HEK293 (cell line): ENCODE results near the gene ORC1.

Source experiments
- CTCF ChIA-PET: fragments of 350-600 bp; formaldehyde crosslinking; extraction: SDS; loops from one replicate; lab custom pipeline; 2021; ENCODE audit warnings: antibody characterized with exemption; lab: Yijun Ruan, JAX
- POLR2A ChIA-PET: fragments of 300-600 bp; formaldehyde crosslinking; extraction: SDS; loops from one replicate; lab custom pipeline; 2020; ENCODE audit warnings: antibody characterized with exemption, inconsistent platforms; lab: Yijun Ruan, JAX
- H3K27ac ChIP-seq: fragments of 200-500 bp; sonication (Bioruptor generic); 2 replicates; pipeline ENCODE4 v1.5.1; 2014; ENCODE audit warnings: low read depth, low read length, control low read depth, inconsistent platforms; ENCODE audit errors: extremely low read depth
- H3K36me3 ChIP-seq, 2 experiments: fragments of 200-500 bp in 1 of 2; sonication (Bioruptor generic) in 1 of 2; 1 replicate in 1 of 2; 2 replicates in 1 of 2; pipeline ENCODE4 v1.5.1; 2014 to 2017; ENCODE audit warnings: inconsistent platforms in 2 of 2, low read length in 2 of 2; ENCODE audit not compliant: control insufficient read depth in 2 of 2, insufficient read depth in 1 of 2
- H3K4me1 ChIP-seq: fragments of 200-500 bp; sonication (Bioruptor generic); 2 replicates; pipeline ENCODE4 v1.5.1; 2014; ENCODE audit warnings: mild to moderate bottlenecking, low read length, inconsistent platforms; ENCODE audit not compliant: control insufficient read depth, insufficient read depth
- H3K4me3 ChIP-seq: 2 replicates; pipeline ENCODE4 v1.5.1; 2011; ENCODE audit warnings: low read depth, mild to moderate bottlenecking, control low read depth, low read length, moderate library complexity
- H3K9me3 ChIP-seq: fragments of 200-500 bp; sonication (Bioruptor generic); 2 replicates; pipeline ENCODE4 v1.5.1; 2014; ENCODE audit warnings: low read depth, low read length, inconsistent platforms; ENCODE audit not compliant: control insufficient read depth, insufficient read depth
- SALL2 ChIP-seq: fragments of 450-650 bp; formaldehyde crosslinking; IDR thresholded peaks from 2 replicates; pipeline ENCODE4 v1.5.0; 2017; ENCODE audit warnings: missing biosample characterization, mild to moderate bottlenecking, missing genetic modification characterization, borderline replicate concordance
- ZIC2 ChIP-seq: fragments of 450-650 bp; formaldehyde crosslinking; IDR thresholded peaks from 2 replicates; pipeline ENCODE4 v1.5.1; 2016; ENCODE audit warnings: missing biosample characterization, missing genetic modification characterization
- ZNF112 ChIP-seq: fragments of 450-650 bp; formaldehyde crosslinking; IDR thresholded peaks from 2 replicates; pipeline ENCODE4 v1.5.0; 2017; ENCODE audit warnings: missing biosample characterization, missing genetic modification characterization
- ZNF202 ChIP-seq: fragments of 450-650 bp; formaldehyde crosslinking; IDR thresholded peaks from 2 replicates; pipeline ENCODE4 v1.5.1; 2016; ENCODE audit warnings: missing biosample characterization, missing genetic modification characterization, borderline replicate concordance
- ZNF366 ChIP-seq: fragments of 450-650 bp; formaldehyde crosslinking; conservative IDR thresholded peaks from 2 replicates; pipeline ENCODE4 v1.5.1; 2016; ENCODE audit warnings: missing biosample characterization, missing genetic modification characterization
- ZNF561 ChIP-seq: fragments of 450-650 bp; IDR thresholded peaks from 2 replicates; pipeline ENCODE4 v1.5.1; 2018; ENCODE audit warnings: missing biosample characterization, missing genetic modification characterization, borderline replicate concordance
- ZNF623 ChIP-seq: fragments of 450-650 bp; formaldehyde crosslinking; IDR thresholded peaks from 2 replicates; pipeline ENCODE4 v1.5.1; 2016; ENCODE audit warnings: missing biosample characterization, missing genetic modification characterization
- TF ChIP-seq, protein P1 (sequence below): fragments of 450-650 bp; formaldehyde crosslinking; IDR thresholded peaks from 2 replicates; pipeline ENCODE4 v1.5.1; 2016; ENCODE audit warnings: missing biosample characterization, missing genetic modification characterization
- TF ChIP-seq, protein P2 (sequence below): fragments of 450-650 bp; formaldehyde crosslinking; IDR thresholded peaks from 2 replicates; pipeline ENCODE4 v1.5.1; 2016; ENCODE audit warnings: missing biosample characterization, missing genetic modification characterization, borderline replicate concordance
- TF ChIP-seq, protein P3 (sequence below): fragments of 450-650 bp; formaldehyde crosslinking; IDR thresholded peaks from 2 replicates; pipeline ENCODE4 v1.5.1; 2016; ENCODE audit warnings: missing biosample characterization, missing genetic modification characterization, borderline replicate concordance
- TF ChIP-seq, protein P4 (sequence below): fragments of 450-650 bp; formaldehyde crosslinking; IDR thresholded peaks from 2 replicates; pipeline ENCODE4 v1.5.1; 2016; ENCODE audit warnings: missing biosample characterization, missing genetic modification characterization
- TF ChIP-seq, protein P5 (sequence below): fragments of 450-650 bp; formaldehyde crosslinking; IDR thresholded peaks from 2 replicates; pipeline ENCODE4 v1.5.1; 2016; ENCODE audit warnings: missing biosample characterization, missing genetic modification characterization
- TF ChIP-seq, protein P6 (sequence below): fragments of 450-650 bp; IDR thresholded peaks from 2 replicates; pipeline ENCODE4 v1.5.1; 2018; ENCODE audit warnings: missing biosample characterization, mild to moderate bottlenecking, missing genetic modification characterization
- TF ChIP-seq, protein P7 (sequence below): fragments of 450-650 bp; formaldehyde crosslinking; IDR thresholded peaks from 2 replicates; pipeline ENCODE4 v1.5.1; 2016; ENCODE audit warnings: missing biosample characterization, missing genetic modification characterization

ORC1 gene

DNA sequence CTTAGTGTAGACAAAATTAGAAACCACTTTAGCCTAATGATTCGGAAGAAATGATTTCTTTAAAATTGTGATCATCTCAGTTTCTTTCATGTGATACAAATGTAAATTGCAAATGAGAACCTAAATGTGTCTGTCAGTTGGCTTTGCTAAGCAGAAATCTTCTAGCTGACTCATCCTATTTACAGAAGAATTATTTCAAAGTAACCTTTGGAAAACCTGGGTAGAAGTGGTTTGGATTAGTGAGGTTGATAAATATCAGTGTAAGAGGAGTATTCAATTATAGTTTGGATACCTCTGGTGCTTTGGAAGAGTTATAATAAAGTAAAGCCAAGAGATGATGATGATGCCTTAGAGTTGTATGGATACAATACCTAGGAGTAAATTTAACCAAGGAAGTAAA is 75.6 kb downstream of the ORC1 start (continued):
- TF ChIP-seq ZNF112 (tag by site-specific recombination) (no peak), ZNF366 (no peak), ZNF561 (tag by site-specific recombination) (no peak), ZNF202 (tag by site-specific recombination) (no peak)
- TF ChIP-seq, protein P1, sequence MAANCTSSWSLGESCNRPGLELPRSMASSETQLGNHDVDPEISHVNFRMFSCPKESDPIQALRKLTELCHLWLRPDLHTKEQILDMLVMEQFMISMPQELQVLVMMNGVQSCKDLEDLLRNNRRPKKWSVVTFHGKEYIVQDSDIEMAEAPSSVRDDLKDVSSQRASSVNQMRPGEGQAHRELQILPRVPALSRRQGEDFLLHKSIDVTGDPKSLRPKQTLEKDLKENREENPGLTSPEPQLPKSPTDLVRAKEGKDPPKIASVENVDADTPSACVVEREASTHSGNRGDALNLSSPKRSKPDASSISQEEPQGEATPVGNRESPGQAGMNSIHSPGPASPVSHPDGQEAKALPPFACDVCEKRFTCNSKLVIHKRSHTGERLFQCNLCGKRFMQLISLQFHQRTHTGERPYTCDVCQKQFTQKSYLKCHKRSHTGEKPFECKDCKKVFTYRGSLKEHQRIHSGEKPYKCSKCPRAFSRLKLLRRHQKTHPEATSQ (tag by site-specific recombination): no peak
- TF ChIP-seq, protein P2, sequence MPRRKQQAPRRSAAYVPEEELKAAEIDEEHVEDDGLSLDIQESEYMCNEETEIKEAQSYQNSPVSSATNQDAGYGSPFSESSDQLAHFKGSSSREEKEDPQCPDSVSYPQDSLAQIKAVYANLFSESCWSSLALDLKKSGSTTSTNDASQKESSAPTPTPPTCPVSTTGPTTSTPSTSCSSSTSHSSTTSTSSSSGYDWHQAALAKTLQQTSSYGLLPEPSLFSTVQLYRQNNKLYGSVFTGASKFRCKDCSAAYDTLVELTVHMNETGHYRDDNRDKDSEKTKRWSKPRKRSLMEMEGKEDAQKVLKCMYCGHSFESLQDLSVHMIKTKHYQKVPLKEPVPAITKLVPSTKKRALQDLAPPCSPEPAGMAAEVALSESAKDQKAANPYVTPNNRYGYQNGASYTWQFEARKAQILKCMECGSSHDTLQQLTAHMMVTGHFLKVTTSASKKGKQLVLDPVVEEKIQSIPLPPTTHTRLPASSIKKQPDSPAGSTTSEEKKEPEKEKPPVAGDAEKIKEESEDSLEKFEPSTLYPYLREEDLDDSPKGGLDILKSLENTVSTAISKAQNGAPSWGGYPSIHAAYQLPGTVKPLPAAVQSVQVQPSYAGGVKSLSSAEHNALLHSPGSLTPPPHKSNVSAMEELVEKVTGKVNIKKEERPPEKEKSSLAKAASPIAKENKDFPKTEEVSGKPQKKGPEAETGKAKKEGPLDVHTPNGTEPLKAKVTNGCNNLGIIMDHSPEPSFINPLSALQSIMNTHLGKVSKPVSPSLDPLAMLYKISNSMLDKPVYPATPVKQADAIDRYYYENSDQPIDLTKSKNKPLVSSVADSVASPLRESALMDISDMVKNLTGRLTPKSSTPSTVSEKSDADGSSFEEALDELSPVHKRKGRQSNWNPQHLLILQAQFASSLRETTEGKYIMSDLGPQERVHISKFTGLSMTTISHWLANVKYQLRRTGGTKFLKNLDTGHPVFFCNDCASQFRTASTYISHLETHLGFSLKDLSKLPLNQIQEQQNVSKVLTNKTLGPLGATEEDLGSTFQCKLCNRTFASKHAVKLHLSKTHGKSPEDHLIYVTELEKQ: no peak
- TF ChIP-seq, protein P3, sequence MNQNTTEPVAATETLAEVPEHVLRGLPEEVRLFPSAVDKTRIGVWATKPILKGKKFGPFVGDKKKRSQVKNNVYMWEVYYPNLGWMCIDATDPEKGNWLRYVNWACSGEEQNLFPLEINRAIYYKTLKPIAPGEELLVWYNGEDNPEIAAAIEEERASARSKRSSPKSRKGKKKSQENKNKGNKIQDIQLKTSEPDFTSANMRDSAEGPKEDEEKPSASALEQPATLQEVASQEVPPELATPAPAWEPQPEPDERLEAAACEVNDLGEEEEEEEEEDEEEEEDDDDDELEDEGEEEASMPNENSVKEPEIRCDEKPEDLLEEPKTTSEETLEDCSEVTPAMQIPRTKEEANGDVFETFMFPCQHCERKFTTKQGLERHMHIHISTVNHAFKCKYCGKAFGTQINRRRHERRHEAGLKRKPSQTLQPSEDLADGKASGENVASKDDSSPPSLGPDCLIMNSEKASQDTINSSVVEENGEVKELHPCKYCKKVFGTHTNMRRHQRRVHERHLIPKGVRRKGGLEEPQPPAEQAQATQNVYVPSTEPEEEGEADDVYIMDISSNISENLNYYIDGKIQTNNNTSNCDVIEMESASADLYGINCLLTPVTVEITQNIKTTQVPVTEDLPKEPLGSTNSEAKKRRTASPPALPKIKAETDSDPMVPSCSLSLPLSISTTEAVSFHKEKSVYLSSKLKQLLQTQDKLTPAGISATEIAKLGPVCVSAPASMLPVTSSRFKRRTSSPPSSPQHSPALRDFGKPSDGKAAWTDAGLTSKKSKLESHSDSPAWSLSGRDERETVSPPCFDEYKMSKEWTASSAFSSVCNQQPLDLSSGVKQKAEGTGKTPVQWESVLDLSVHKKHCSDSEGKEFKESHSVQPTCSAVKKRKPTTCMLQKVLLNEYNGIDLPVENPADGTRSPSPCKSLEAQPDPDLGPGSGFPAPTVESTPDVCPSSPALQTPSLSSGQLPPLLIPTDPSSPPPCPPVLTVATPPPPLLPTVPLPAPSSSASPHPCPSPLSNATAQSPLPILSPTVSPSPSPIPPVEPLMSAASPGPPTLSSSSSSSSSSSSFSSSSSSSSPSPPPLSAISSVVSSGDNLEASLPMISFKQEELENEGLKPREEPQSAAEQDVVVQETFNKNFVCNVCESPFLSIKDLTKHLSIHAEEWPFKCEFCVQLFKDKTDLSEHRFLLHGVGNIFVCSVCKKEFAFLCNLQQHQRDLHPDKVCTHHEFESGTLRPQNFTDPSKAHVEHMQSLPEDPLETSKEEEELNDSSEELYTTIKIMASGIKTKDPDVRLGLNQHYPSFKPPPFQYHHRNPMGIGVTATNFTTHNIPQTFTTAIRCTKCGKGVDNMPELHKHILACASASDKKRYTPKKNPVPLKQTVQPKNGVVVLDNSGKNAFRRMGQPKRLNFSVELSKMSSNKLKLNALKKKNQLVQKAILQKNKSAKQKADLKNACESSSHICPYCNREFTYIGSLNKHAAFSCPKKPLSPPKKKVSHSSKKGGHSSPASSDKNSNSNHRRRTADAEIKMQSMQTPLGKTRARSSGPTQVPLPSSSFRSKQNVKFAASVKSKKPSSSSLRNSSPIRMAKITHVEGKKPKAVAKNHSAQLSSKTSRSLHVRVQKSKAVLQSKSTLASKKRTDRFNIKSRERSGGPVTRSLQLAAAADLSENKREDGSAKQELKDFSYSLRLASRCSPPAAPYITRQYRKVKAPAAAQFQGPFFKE (tag by site-specific recombination): no peak
- TF ChIP-seq, protein P4, sequence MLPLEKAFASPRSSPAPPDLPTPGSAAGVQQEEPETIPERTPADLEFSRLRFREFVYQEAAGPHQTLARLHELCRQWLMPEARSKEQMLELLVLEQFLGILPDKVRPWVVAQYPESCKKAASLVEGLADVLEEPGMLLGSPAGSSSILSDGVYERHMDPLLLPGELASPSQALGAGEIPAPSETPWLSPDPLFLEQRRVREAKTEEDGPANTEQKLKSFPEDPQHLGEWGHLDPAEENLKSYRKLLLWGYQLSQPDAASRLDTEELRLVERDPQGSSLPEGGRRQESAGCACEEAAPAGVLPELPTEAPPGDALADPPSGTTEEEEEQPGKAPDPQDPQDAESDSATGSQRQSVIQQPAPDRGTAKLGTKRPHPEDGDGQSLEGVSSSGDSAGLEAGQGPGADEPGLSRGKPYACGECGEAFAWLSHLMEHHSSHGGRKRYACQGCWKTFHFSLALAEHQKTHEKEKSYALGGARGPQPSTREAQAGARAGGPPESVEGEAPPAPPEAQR (tag by site-specific recombination): no peak

DNA sequence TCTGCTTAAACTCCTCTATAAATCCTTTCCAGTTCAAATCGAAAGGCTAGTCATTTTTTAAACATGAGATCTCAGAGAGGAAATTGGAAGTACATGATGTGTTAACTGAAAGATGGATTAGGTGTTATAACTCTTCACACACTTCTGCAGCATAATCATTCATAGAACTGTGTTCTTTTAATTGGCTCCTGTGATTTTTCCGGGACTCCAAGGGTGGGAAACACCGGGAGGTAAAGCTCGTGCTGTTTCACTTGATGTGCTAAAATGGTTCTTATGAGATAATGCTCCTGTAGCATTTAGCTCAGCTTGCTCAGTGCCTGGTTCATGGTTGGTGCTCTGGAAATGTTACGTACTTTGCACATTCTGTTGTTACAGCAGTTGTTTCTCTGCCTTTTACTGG is 78.4 kb downstream of the ORC1 start:
- no peak overlapping the region for H3K27ac ChIP-seq
- H3K36me3 ChIP-seq: no peaks in the 10 kb centered on the region
- CTCF ChIA-PET: interaction anchor here (0.6 kb wide), 1 partner anchor 8 kb away, joined by 3 read pairs; no protein-coding TSS in a partner anchor
- no peaks in the 10 kb centered on the region for H3K9me3 ChIP-seq
- POLR2A ChIA-PET: no interaction called here
- H3K4me1 ChIP-seq: no peaks in the 10 kb centered on the region
- no peak overlapping the region for H3K4me3 ChIP-seq
- no peak for TF ChIP-seq SALL2
- TF ChIP-seq ZIC2 (tag by site-specific recombination): peak; percentile 81

DNA sequence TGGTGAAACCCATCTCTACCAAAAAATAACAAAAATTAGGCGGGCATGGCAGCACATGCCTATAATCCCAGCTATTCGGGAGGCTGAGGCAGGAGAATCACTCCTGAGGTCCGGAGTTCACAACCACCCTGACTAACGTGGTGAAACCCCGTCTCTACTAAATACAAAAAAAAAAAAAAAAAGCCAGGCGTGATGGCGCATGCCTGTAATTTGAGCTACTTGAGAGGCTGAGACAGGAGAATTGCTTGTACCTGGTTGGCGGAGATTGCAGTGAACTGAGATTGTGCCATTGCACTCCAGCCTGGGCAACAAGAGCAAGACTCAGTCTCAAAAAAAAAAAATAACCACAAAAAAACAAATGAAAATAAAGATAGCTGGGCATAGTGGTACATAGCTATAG is 80.5 kb downstream of the ORC1 start:
- POLR2A ChIA-PET: no interaction called here
- H3K27ac ChIP-seq: no peak overlapping the region
- CTCF ChIA-PET: interaction anchor here (0.6 to 0.7 kb wide), 3 partner anchors 26 to 208 kb away, joined by 3 to 4 read pairs (median 3); no protein-coding TSS in a partner anchor
- H3K4me3 ChIP-seq: no peak overlapping the region
- H3K4me1 ChIP-seq: no peaks in the 10 kb centered on the region
- H3K36me3 ChIP-seq: no peaks in the 10 kb centered on the region
- H3K9me3 ChIP-seq: no peaks in the 10 kb centered on the region
- TF ChIP-seq, protein P5, sequence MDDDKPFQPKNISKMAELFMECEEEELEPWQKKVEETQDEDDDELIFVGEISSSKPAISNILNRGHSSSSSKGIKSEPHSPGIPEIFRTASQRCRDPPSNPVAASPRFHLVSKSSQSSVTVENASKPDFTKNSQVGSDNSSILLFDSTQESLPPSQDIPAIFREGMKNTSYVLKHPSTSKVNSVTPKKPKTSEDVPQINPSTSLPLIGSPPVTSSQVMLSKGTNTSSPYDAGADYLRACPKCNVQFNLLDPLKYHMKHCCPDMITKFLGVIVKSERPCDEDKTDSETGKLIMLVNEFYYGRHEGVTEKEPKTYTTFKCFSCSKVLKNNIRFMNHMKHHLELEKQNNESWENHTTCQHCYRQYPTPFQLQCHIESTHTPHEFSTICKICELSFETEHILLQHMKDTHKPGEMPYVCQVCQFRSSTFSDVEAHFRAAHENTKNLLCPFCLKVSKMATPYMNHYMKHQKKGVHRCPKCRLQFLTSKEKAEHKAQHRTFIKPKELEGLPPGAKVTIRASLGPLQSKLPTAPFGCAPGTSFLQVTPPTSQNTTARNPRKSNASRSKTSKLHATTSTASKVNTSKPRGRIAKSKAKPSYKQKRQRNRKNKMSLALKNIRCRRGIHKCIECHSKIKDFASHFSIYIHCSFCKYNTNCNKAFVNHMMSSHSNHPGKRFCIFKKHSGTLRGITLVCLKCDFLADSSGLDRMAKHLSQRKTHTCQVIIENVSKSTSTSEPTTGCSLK (tag by site-specific recombination): no peak
- TF ChIP-seq, protein P6, sequence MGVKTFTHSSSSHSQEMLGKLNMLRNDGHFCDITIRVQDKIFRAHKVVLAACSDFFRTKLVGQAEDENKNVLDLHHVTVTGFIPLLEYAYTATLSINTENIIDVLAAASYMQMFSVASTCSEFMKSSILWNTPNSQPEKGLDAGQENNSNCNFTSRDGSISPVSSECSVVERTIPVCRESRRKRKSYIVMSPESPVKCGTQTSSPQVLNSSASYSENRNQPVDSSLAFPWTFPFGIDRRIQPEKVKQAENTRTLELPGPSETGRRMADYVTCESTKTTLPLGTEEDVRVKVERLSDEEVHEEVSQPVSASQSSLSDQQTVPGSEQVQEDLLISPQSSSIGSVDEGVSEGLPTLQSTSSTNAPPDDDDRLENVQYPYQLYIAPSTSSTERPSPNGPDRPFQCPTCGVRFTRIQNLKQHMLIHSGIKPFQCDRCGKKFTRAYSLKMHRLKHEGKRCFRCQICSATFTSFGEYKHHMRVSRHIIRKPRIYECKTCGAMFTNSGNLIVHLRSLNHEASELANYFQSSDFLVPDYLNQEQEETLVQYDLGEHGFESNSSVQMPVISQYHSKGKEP (tag by site-specific recombination): no peak
- TF ChIP-seq ZNF623 (no peak), ZNF561 (tag by site-specific recombination) (no peak), SALL2 (no peak)
- TF ChIP-seq, protein P7, sequence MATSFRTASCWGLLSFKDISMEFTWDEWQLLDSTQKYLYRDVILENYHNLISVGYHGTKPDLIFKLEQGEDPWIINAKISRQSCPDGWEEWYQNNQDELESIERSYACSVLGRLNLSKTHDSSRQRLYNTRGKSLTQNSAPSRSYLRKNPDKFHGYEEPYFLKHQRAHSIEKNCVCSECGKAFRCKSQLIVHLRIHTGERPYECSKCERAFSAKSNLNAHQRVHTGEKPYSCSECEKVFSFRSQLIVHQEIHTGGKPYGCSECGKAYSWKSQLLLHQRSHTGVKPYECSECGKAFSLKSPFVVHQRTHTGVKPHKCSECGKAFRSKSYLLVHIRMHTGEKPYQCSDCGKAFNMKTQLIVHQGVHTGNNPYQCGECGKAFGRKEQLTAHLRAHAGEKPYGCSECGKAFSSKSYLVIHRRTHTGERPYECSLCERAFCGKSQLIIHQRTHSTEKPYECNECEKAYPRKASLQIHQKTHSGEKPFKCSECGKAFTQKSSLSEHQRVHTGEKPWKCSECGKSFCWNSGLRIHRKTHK: no peak
